GM03348 (cell line): ENCODE results near the gene RHOBTB1.

Experiments used
- DNase-seq: peaks from one replicate; pipeline ENCODE4 v3.0.0; 2012; ENCODE audit warnings: low spot score

The RHOBTB1 gene

GRCh38 chr10:60942134-60942787 is 1.7 kb downstream of the RHOBTB1 start:
- no peak for DNase-seq

GRCh38 chr10:60940446-60940845 is 3.5 kb downstream of the RHOBTB1 start:
- no peak for DNase-seq

GRCh38 chr10:60937784-60938654 is 6.0 kb downstream of the RHOBTB1 start:
- DNase-seq: peak; percentile 30

GRCh38 chr10:60937022-60937421 is 7.0 kb downstream of the RHOBTB1 start:
- DNase-seq: no peak

- no peak for DNase-seq
Measured at GRCh38 chr10:60934215-60935175, 9.5 kb downstream of the RHOBTB1 start.

GRCh38 chr10:60932756-60933155 is 11.2 kb downstream of the RHOBTB1 start:
- no peak for DNase-seq

GRCh38 chr10:60930237-60930636 is 13.7 kb downstream of the RHOBTB1 start:
- no peak for DNase-seq

- DNase-seq: no peak
Measured at GRCh38 chr10:60921633-60922032, 22.4 kb downstream of the RHOBTB1 start.

GRCh38 chr10:60920479-60920878 is 23.5 kb downstream of the RHOBTB1 start:
- no peak for DNase-seq

- no peak for DNase-seq
Measured at GRCh38 chr10:60919551-60919950, 24.4 kb downstream of the RHOBTB1 start.

GRCh38 chr10:60917331-60918280 is 26.4 kb downstream of the RHOBTB1 start:
- DNase-seq: peak; percentile 34

- DNase-seq: no peak
Measured at GRCh38 chr10:60916025-60916424, 28.0 kb downstream of the RHOBTB1 start.

GRCh38 chr10:60914690-60915141 is 29.3 kb downstream of the RHOBTB1 start:
- DNase-seq: peak; percentile 86

- DNase-seq: no peak
Measured at GRCh38 chr10:60913657-60914056, 30.3 kb downstream of the RHOBTB1 start.

- DNase-seq: no peak
Measured at GRCh38 chr10:60913071-60913470, 30.9 kb downstream of the RHOBTB1 start.

GRCh38 chr10:60911715-60912114 is 32.3 kb downstream of the RHOBTB1 start:
- DNase-seq: no peak

GRCh38 chr10:60911216-60911615 is 32.8 kb downstream of the RHOBTB1 start:
- DNase-seq: no peak

GRCh38 chr10:60910543-60910942 is 33.4 kb downstream of the RHOBTB1 start:
- no peak for DNase-seq

GRCh38 chr10:60908896-60909295 is 35.1 kb downstream of the RHOBTB1 start:
- DNase-seq: no peak

GRCh38 chr10:60908031-60908430 is 36.0 kb downstream of the RHOBTB1 start:
- DNase-seq: no peak

- DNase-seq: no peak
Measured at GRCh38 chr10:60907236-60907635, 36.7 kb downstream of the RHOBTB1 start.
